ENCODE data around the gene PRM1.

Gene PRM1

GRCh38 chr16:11327277-11328171, 46.4 kb upstream of the PRM1 start:
- Histone ChIP-seq H3K9me3 (no peaks in the 10 kb centered on the region), H3K36me3 (no peaks in the 10 kb centered on the region), H3K4me3 (ENCODE audit: low read depth in 1 of 2, low read length in 1 of 2) (no peak overlapping the region), H3K4me1 (ENCODE audit: control insufficient read depth in 1 of 2, insufficient read depth in 1 of 2, low read depth in 1 of 2, low read length in 1 of 2) (peaks cover 2 to 9% of the 10 kb centered on the region in 2 experiments), H3K27me3 (no peaks in the 10 kb centered on the region), H3K27ac (no peak overlapping the region)
- TF ChIP-seq CTCF (IDR thresholded peaks at IDR 0.05) = no peak

- H3K36me3 ChIP-seq = no peaks in the 10 kb centered on the region
- no peaks in the 10 kb centered on the region for H3K9me3 ChIP-seq
- H3K27ac ChIP-seq = no peak overlapping the region
- no peaks in the 10 kb centered on the region for H3K27me3 ChIP-seq
- no peak overlapping the region for H3K4me3 ChIP-seq (ENCODE audit: low read depth in 1 of 2, low read length in 1 of 2)
- H3K4me1 ChIP-seq (ENCODE audit: control insufficient read depth in 1 of 2, insufficient read depth in 1 of 2, low read depth in 1 of 2, low read length in 1 of 2) = peaks cover 2 to 9% of the 10 kb centered on the region in 2 experiments
- no peak for TF ChIP-seq CTCF (IDR thresholded peaks at IDR 0.05)
These were observed 45.7 kb upstream of the PRM1 start for GRCh38 chr16:11326737-11327276.

- Histone ChIP-seq H3K27me3 (no peaks in the 10 kb centered on the region), H3K36me3 (no peaks in the 10 kb centered on the region), H3K4me1 (ENCODE audit: control insufficient read depth in 1 of 2, insufficient read depth in 1 of 2, low read depth in 1 of 2, low read length in 1 of 2) (peaks cover 2 to 9% of the 10 kb centered on the region in 2 experiments), H3K4me3 (ENCODE audit: low read depth in 1 of 2, low read length in 1 of 2) (no peak overlapping the region), H3K27ac (no peak overlapping the region), H3K9me3 (no peaks in the 10 kb centered on the region)
- no peak for TF ChIP-seq CTCF (IDR thresholded peaks at IDR 0.05)
These were observed 45.1 kb upstream of the PRM1 start for GRCh38 chr16:11326084-11326736.

GRCh38 chr16:11325404-11326083, 44.4 kb upstream of the PRM1 start:
- no peak for TF ChIP-seq CTCF (IDR thresholded peaks at IDR 0.05)
- H3K27ac ChIP-seq = no peak overlapping the region
- H3K27me3 ChIP-seq = no peaks in the 10 kb centered on the region
- no peak overlapping the region for H3K4me3 ChIP-seq (ENCODE audit: low read depth in 1 of 2, low read length in 1 of 2)
- H3K9me3 ChIP-seq = no peaks in the 10 kb centered on the region
- peaks cover 2 to 9% of the 10 kb centered on the region in 2 experiments for H3K4me1 ChIP-seq (ENCODE audit: control insufficient read depth in 1 of 2, insufficient read depth in 1 of 2, low read depth in 1 of 2, low read length in 1 of 2)
- H3K36me3 ChIP-seq = no peaks in the 10 kb centered on the region

- TF ChIP-seq CTCF (IDR thresholded peaks at IDR 0.05) = no peak
- H3K27me3 ChIP-seq = no peaks in the 10 kb centered on the region
These were observed 42.6 kb upstream of the PRM1 start for GRCh38 chr16:11323551-11324336.

More at GRCh38 chr16:11323551-11324336, 42.6 kb upstream of the PRM1 start:
- Histone ChIP-seq H3K4me1 (ENCODE audit: control insufficient read depth in 1 of 2, insufficient read depth in 1 of 2, low read depth in 1 of 2, low read length in 1 of 2) (peaks cover under 1 to 4% of the 10 kb centered on the region in 2 experiments), H3K9me3 (no peaks in the 10 kb centered on the region), H3K36me3 (no peaks in the 10 kb centered on the region), H3K4me3 (ENCODE audit: low read depth in 1 of 2, low read length in 1 of 2) (no peak overlapping the region), H3K27ac (no peak overlapping the region)
